Measurements from ENCODE around the gene PDE4D.

DNA sequence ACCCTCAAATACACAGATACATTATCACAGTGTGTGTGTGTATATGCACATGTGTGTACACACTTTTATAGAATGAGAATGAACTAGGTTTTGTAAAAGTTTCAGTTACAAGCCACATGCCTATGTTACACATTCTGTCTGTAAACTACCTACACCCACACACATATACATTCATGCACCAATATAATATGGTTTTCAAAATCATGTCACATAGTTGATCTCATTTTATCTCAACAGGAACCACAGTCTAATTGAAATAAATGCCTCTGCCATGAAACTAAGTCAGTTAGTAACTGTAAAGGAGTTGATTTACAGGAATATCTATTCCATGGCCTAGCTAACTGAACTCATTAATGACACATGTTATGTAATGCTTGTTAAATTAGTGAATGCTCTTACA, 646.6 kb downstream of the PDE4D start:
- TF ChIP-seq POLR2A (IDR thresholded peaks at IDR 0.05): no peak
- TF ChIP-seq, protein P1, sequence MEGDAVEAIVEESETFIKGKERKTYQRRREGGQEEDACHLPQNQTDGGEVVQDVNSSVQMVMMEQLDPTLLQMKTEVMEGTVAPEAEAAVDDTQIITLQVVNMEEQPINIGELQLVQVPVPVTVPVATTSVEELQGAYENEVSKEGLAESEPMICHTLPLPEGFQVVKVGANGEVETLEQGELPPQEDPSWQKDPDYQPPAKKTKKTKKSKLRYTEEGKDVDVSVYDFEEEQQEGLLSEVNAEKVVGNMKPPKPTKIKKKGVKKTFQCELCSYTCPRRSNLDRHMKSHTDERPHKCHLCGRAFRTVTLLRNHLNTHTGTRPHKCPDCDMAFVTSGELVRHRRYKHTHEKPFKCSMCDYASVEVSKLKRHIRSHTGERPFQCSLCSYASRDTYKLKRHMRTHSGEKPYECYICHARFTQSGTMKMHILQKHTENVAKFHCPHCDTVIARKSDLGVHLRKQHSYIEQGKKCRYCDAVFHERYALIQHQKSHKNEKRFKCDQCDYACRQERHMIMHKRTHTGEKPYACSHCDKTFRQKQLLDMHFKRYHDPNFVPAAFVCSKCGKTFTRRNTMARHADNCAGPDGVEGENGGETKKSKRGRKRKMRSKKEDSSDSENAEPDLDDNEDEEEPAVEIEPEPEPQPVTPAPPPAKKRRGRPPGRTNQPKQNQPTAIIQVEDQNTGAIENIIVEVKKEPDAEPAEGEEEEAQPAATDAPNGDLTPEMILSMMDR (IDR thresholded peaks at IDR 0.05): no peak
